Liver (tissue), 9 donors: Measurements from ENCODE around the gene RGS2. TPM values are rescaled to one million over a fixed set of nuclear protein-coding genes. Genes with fewer than 3 reads are reported as not detected.

ENCODE experiments used
- DNase-seq: peaks from one replicate; pipeline ENCODE4 v3.0.0-alpha.2; 2017; ENCODE audit warnings: low spot score
- H3K27ac ChIP-seq, 2 donors: one replicate each; pipeline ENCODE4 v1.7.0; 2013; ENCODE audit warnings: inconsistent platforms in 2 of 2, low read length in 2 of 2, control low read depth in 1 of 2, low read depth in 1 of 2, mild to moderate bottlenecking in 1 of 2
- H3K27me3 ChIP-seq, 4 donors: one replicate each; pipeline versions ENCODE4 v1.6.1 to v1.7.0; 2013; ENCODE audit warnings: low read length in 3 of 4, inconsistent platforms in 1 of 4, mild to moderate bottlenecking in 1 of 4, moderate library complexity in 1 of 4; ENCODE audit not compliant: control insufficient read depth in 4 of 4, insufficient read depth in 4 of 4
- H3K36me3 ChIP-seq, 4 donors: one replicate each; pipeline versions ENCODE4 v1.6.1 to v1.7.0; 2013; ENCODE audit warnings: low read length in 3 of 4, mild to moderate bottlenecking in 3 of 4, low read depth in 1 of 4, moderate library complexity in 1 of 4; ENCODE audit not compliant: control insufficient read depth in 4 of 4, insufficient read depth in 3 of 4
- H3K4me1 ChIP-seq, 4 donors: one replicate each; pipeline versions ENCODE4 v1.6.1 to v1.7.0; 2013; ENCODE audit warnings: low read length in 3 of 4, mild to moderate bottlenecking in 3 of 4, moderate library complexity in 1 of 4; ENCODE audit not compliant: control insufficient read depth in 4 of 4, insufficient read depth in 4 of 4
- H3K4me3 ChIP-seq, 3 donors: one replicate each; pipeline versions ENCODE4 v1.6.1 to v1.7.0; 2013; ENCODE audit warnings: low read length in 3 of 3, control low read depth in 1 of 3, low read depth in 1 of 3, mild to moderate bottlenecking in 1 of 3
- H3K9ac ChIP-seq, 2 donors: one replicate each; pipeline ENCODE4 v1.7.0; 2013; ENCODE audit warnings: low read length in 2 of 2, mild to moderate bottlenecking in 2 of 2, moderate library complexity in 2 of 2, control low read depth in 1 of 2, low read depth in 1 of 2
- H3K9me3 ChIP-seq, 4 donors: one replicate each; pipeline versions ENCODE4 v1.6.1 to v1.7.0; 2013; ENCODE audit warnings: low read length in 3 of 4; ENCODE audit not compliant: control insufficient read depth in 4 of 4
- ATF3 ChIP-seq: IDR thresholded peaks from 2 replicates; pipeline ENCODE4 v1.6.1; 2016; ENCODE audit warnings: antibody characterized with exemption
- EGR1 ChIP-seq, 2 donors: IDR thresholded peaks; 2 replicates each; pipeline ENCODE4 v1.6.1; 2016 to 2018; ENCODE audit warnings: antibody characterized with exemption in 2 of 2, low read depth in 2 of 2
- FOXA1 ChIP-seq: IDR thresholded peaks from 2 replicates; pipeline ENCODE4 v1.6.1; 2016; ENCODE audit warnings: antibody characterized with exemption
- FOXA2 ChIP-seq: IDR thresholded peaks from 2 replicates; pipeline ENCODE4 v1.6.1; 2016; ENCODE audit warnings: antibody characterized with exemption
- GABPA ChIP-seq, 2 donors: IDR thresholded peaks in 1 of 2; conservative IDR thresholded peaks in 1 of 2; 2 replicates each; pipeline ENCODE4 v1.6.1; 2016; ENCODE audit warnings: antibody characterized with exemption in 2 of 2, mild to moderate bottlenecking in 1 of 2, moderate library complexity in 1 of 2
- HNF4A ChIP-seq, 2 donors: conservative IDR thresholded peaks; 2 replicates each; pipeline ENCODE4 v1.6.1; 2016; ENCODE audit warnings: antibody characterized with exemption in 2 of 2, mild to moderate bottlenecking in 2 of 2
- HNF4G ChIP-seq: IDR thresholded peaks from 2 replicates; pipeline ENCODE4 v1.6.1; 2016; ENCODE audit warnings: antibody characterized with exemption
- JUND ChIP-seq, 2 donors: IDR thresholded peaks; 2 replicates each; pipeline ENCODE4 v1.6.1; 2016; ENCODE audit warnings: antibody characterized with exemption in 2 of 2
- NR2F2 ChIP-seq: IDR thresholded peaks from 2 replicates; pipeline ENCODE4 v1.6.1; 2016; ENCODE audit warnings: antibody characterized with exemption
- RAD21 ChIP-seq, 2 donors: IDR thresholded peaks; 2 replicates each; pipeline ENCODE4 v1.6.1; 2016; ENCODE audit warnings: antibody characterized with exemption in 2 of 2, mild to moderate bottlenecking in 2 of 2
- RXRA ChIP-seq, 2 donors: IDR thresholded peaks; 2 replicates each; pipeline ENCODE4 v1.6.1; 2017 to 2018; ENCODE audit warnings: antibody characterized with exemption in 2 of 2, mild to moderate bottlenecking in 1 of 2
- SP1 ChIP-seq: IDR thresholded peaks from 2 replicates; pipeline ENCODE4 v1.6.1; 2018; ENCODE audit warnings: antibody characterized with exemption, mild to moderate bottlenecking
- TAF1 ChIP-seq: conservative IDR thresholded peaks from 2 replicates; pipeline ENCODE4 v1.6.1; 2016; ENCODE audit warnings: antibody characterized with exemption, mild to moderate bottlenecking
- YY1 ChIP-seq: IDR thresholded peaks from 2 replicates; pipeline ENCODE4 v1.6.1; 2016; ENCODE audit warnings: antibody characterized with exemption, mild to moderate bottlenecking
- ZBTB33 ChIP-seq: IDR thresholded peaks from 2 replicates; pipeline ENCODE4 v1.6.1; 2016; ENCODE audit warnings: antibody characterized with exemption
- WGBS: extraction: QIAGEN DNeasy Blood & Tissue Kit; methylation state at CpG from one replicate; pipeline ENCODE4 v1.1.7; 2013; 5-methylcytosine and 5-hydroxymethylcytosine counted together
- polyA plus RNA-seq, 2 donors: library from polyadenylated mRNA; stranded (reverse) in 1 of 2; unstranded in 1 of 2; fragments of 200-250 nt in 1 of 2; fragments of >200 nt in 1 of 2; fragmentation: Nextera tagmentation in 1 of 2; extraction: Ambion mirVana in 1 of 2; gene quantifications; one replicate each; pipeline versions ENCODE4 v1.2.1 to v1.2.3, GENCODE V29; 2013 to 2015
- total RNA-seq, 2 donors: library from RNA; depleted of rRNA; stranded (reverse); fragments of >200 nt; gene quantifications; one replicate each; pipeline ENCODE4 v1.2.3, GENCODE V29; 2014
- TF ChIP-seq, protein P1 (sequence below): fragments of 150-350 bp; IDR thresholded peaks from 2 replicates; pipeline ENCODE4 v1.5.1; 2017; ENCODE audit warnings: improper control_type of control experiment, low read depth, low read length; ENCODE audit not compliant: missing input control
- TF ChIP-seq, protein P2 (sequence below): IDR thresholded peaks from 2 replicates; pipeline ENCODE4 v1.6.1; 2016; ENCODE audit warnings: antibody characterized with exemption
- TF ChIP-seq, protein P3 (sequence below): IDR thresholded peaks from 2 replicates; pipeline ENCODE4 v1.6.1; 2016; ENCODE audit warnings: antibody characterized with exemption, mild to moderate bottlenecking
- donor health status: healthy.
- donor health status: healthy.
- donor health status: healthy.
- donor health status: healthy.
- donor health status: healthy.

The RGS2 gene
- total and polyA plus RNA-seq, 4 donors = 2.6 to 10.0 (median 4.4) TPM

GRCh38 chr1:192768463-192768862, 40.4 kb upstream of the RGS2 start:
- Histone ChIP-seq H3K36me3 (no peaks in the 10 kb centered on the region), H3K9me3 (no peaks in the 10 kb centered on the region), H3K27ac (no peak overlapping the region), H3K27me3 (peaks cover 0 to 5% (median 0%) of the 10 kb centered on the region in 4 donors), H3K9ac (no peak overlapping the region), H3K4me3 (no peak overlapping the region), H3K4me1 (no peaks in the 10 kb centered on the region)
- TF ChIP-seq EGR1 (IDR thresholded peaks at IDR 0.05; ENCODE audit: low read depth in 2 of 2) = no peak
- TF ChIP-seq, protein P1, sequence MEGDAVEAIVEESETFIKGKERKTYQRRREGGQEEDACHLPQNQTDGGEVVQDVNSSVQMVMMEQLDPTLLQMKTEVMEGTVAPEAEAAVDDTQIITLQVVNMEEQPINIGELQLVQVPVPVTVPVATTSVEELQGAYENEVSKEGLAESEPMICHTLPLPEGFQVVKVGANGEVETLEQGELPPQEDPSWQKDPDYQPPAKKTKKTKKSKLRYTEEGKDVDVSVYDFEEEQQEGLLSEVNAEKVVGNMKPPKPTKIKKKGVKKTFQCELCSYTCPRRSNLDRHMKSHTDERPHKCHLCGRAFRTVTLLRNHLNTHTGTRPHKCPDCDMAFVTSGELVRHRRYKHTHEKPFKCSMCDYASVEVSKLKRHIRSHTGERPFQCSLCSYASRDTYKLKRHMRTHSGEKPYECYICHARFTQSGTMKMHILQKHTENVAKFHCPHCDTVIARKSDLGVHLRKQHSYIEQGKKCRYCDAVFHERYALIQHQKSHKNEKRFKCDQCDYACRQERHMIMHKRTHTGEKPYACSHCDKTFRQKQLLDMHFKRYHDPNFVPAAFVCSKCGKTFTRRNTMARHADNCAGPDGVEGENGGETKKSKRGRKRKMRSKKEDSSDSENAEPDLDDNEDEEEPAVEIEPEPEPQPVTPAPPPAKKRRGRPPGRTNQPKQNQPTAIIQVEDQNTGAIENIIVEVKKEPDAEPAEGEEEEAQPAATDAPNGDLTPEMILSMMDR = no peak
- TF ChIP-seq GABPA (IDR thresholded peaks at IDR 0.05 in 1 of 2, conservative IDR thresholded peaks at IDR 0.05 in 1 of 2) = no peak
- no peak for TF ChIP-seq ATF3
- no peak for TF ChIP-seq HNF4A (conservative IDR thresholded peaks at IDR 0.05)
- no peak for TF ChIP-seq ZBTB33
- no peak for TF ChIP-seq YY1
- TF ChIP-seq, protein P2, sequence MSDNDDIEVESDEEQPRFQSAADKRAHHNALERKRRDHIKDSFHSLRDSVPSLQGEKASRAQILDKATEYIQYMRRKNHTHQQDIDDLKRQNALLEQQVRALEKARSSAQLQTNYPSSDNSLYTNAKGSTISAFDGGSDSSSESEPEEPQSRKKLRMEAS = no peak
- no peak for DNase-seq

DNA sequence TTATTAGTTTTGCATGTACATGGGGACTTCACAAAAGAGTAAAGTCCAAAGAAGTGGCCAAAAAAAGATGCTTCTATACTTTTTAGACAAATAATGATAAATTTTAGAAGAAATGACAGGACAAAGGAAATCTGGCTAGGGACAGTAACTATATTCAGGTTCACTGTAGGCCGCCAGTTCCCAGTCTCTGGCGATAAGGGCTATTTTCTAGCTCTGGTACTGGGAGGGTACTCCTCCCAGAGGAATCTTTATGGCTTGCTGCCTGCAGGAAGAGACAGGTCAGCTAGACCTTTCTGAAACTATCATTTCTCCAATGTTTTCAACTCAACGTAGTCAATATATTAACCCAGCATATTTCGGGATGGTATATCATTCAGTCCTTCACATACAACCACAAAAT, 37.5 kb upstream of the RGS2 start:
- H3K9ac ChIP-seq = no peak overlapping the region
- no peak overlapping the region for H3K27ac ChIP-seq
- no peaks in the 10 kb centered on the region for H3K4me1 ChIP-seq
- no peak overlapping the region for H3K4me3 ChIP-seq
- TF ChIP-seq, protein P1 = no peak
- no peak for TF ChIP-seq FOXA2
- TF ChIP-seq GABPA (IDR thresholded peaks at IDR 0.05 in 1 of 2, conservative IDR thresholded peaks at IDR 0.05 in 1 of 2) = no peak
- TF ChIP-seq, protein P3, sequence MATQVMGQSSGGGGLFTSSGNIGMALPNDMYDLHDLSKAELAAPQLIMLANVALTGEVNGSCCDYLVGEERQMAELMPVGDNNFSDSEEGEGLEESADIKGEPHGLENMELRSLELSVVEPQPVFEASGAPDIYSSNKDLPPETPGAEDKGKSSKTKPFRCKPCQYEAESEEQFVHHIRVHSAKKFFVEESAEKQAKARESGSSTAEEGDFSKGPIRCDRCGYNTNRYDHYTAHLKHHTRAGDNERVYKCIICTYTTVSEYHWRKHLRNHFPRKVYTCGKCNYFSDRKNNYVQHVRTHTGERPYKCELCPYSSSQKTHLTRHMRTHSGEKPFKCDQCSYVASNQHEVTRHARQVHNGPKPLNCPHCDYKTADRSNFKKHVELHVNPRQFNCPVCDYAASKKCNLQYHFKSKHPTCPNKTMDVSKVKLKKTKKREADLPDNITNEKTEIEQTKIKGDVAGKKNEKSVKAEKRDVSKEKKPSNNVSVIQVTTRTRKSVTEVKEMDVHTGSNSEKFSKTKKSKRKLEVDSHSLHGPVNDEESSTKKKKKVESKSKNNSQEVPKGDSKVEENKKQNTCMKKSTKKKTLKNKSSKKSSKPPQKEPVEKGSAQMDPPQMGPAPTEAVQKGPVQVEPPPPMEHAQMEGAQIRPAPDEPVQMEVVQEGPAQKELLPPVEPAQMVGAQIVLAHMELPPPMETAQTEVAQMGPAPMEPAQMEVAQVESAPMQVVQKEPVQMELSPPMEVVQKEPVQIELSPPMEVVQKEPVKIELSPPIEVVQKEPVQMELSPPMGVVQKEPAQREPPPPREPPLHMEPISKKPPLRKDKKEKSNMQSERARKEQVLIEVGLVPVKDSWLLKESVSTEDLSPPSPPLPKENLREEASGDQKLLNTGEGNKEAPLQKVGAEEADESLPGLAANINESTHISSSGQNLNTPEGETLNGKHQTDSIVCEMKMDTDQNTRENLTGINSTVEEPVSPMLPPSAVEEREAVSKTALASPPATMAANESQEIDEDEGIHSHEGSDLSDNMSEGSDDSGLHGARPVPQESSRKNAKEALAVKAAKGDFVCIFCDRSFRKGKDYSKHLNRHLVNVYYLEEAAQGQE = no peak
- TF ChIP-seq HNF4A (conservative IDR thresholded peaks at IDR 0.05) = no peak
- TF ChIP-seq SP1 = no peak
- no peak for TF ChIP-seq NR2F2
- no peak for TF ChIP-seq RXRA (IDR thresholded peaks at IDR 0.05)
- TF ChIP-seq EGR1 (IDR thresholded peaks at IDR 0.05; ENCODE audit: low read depth in 2 of 2) = no peak
- TF ChIP-seq ATF3 = no peak
- TF ChIP-seq FOXA1 = no peak
- no peak for TF ChIP-seq JUND (IDR thresholded peaks at IDR 0.05)
- TF ChIP-seq RAD21 (IDR thresholded peaks at IDR 0.05) = no peak
- TF ChIP-seq HNF4G = no peak
- TF ChIP-seq YY1 = no peak
- TF ChIP-seq TAF1 = no peak
- no peak for TF ChIP-seq ZBTB33
- H3K9me3 ChIP-seq = no peaks in the 10 kb centered on the region
- DNase-seq = no peak
- no peaks in the 10 kb centered on the region for H3K36me3 ChIP-seq
- H3K27me3 ChIP-seq = peaks cover 0 to 5% (median 0%) of the 10 kb centered on the region in 4 donors
- WGBS = 92% methylated on average over 4 of the region's 4 CpGs
